ENCODE measurements around the gene PSMA7. TPM values are rescaled to one million over a fixed set of nuclear protein-coding genes. Genes with fewer than 3 reads are reported as not detected.
A peak's percentile ranks its signal among the peaks of the same experiment; 100 is the strongest.

The PSMA7 gene
- total RNA-seq, 2 donors from 2014 or later = 284 to 315 TPM

GRCh38 chr20:62105592-62105991, 37.6 kb downstream of the PSMA7 start:
- no peaks in the 10 kb centered on the region for H3K4me1 Mint-ChIP-seq (ENCODE audit: low read depth in 2 of 2)
- peaks cover 8 to 10% of the 10 kb centered on the region in 2 donors for H3K27me3 Mint-ChIP-seq
- ATAC-seq (no peak), DNase-seq (ENCODE audit: low spot score) (no peak)
- H3K27ac Mint-ChIP-seq = no peak overlapping the region
- H3K9me3 Mint-ChIP-seq = peaks cover 23% of the 10 kb centered on the region
- no peak overlapping the region for H3K4me3 Mint-ChIP-seq
- peaks cover 43% of the 10 kb centered on the region for H3K36me3 Mint-ChIP-seq

- Mint-ChIP-seq H3K9me3 (peaks cover 19% of the 10 kb centered on the region), H3K27me3 (peaks cover 8 to 10% of the 10 kb centered on the region in 2 donors), H3K36me3 (peaks cover 43% of the 10 kb centered on the region), H3K4me1 (ENCODE audit: low read depth in 2 of 2) (no peaks in the 10 kb centered on the region), H3K4me3 (no peak overlapping the region), H3K27ac (no peak overlapping the region)
- no peak for DNase-seq (ENCODE audit: low spot score)
- ATAC-seq = no peak
These were observed 38.3 kb downstream of the PSMA7 start for GRCh38 chr20:62104791-62105345.

GRCh38 chr20:62104234-62104789, 38.9 kb downstream of the PSMA7 start:
- Mint-ChIP-seq H3K27me3 (peaks cover 10% of the 10 kb centered on the region in 2 donors), H3K27ac (no peak overlapping the region), H3K9me3 (peaks cover 17% of the 10 kb centered on the region), H3K4me1 (ENCODE audit: low read depth in 2 of 2) (no peaks in the 10 kb centered on the region), H3K36me3 (peaks cover 40% of the 10 kb centered on the region), H3K4me3 (no peak overlapping the region)
- DNase-seq (ENCODE audit: low spot score) = no peak
- ATAC-seq = no peak

- Mint-ChIP-seq H3K36me3 (peaks cover 34% of the 10 kb centered on the region), H3K9me3 (peaks cover 15% of the 10 kb centered on the region), H3K27ac (no peak overlapping the region), H3K4me1 (ENCODE audit: low read depth in 2 of 2) (no peaks in the 10 kb centered on the region), H3K27me3 (peaks cover 10% of the 10 kb centered on the region in 2 donors), H3K4me3 (no peak overlapping the region)
- ATAC-seq (no peak), DNase-seq (ENCODE audit: low spot score) (no peak)
These were observed 39.5 kb downstream of the PSMA7 start for GRCh38 chr20:62103508-62104233.

- H3K27me3 Mint-ChIP-seq = peaks cover 2 to 10% of the 10 kb centered on the region in 2 donors
- H3K27ac Mint-ChIP-seq = no peak overlapping the region
- H3K36me3 Mint-ChIP-seq = peaks cover 12% of the 10 kb centered on the region
- no peaks in the 10 kb centered on the region for H3K4me1 Mint-ChIP-seq (ENCODE audit: low read depth in 2 of 2)
- H3K4me3 Mint-ChIP-seq = no peak overlapping the region
- ATAC-seq (no peak), DNase-seq (ENCODE audit: low spot score) (no peak)
- peaks cover 6% of the 10 kb centered on the region for H3K9me3 Mint-ChIP-seq
These were observed 42.1 kb downstream of the PSMA7 start for GRCh38 chr20:62101078-62101477.

- no peak overlapping the region for H3K27ac Mint-ChIP-seq
- no peak overlapping the region for H3K4me3 Mint-ChIP-seq
- H3K36me3 Mint-ChIP-seq = no peaks in the 10 kb centered on the region
- DNase-seq (ENCODE audit: low spot score) (no peak), ATAC-seq (no peak)
- H3K27me3 Mint-ChIP-seq = peaks cover 0 to 2% of the 10 kb centered on the region in 2 donors
- H3K9me3 Mint-ChIP-seq = no peaks in the 10 kb centered on the region
- H3K4me1 Mint-ChIP-seq (ENCODE audit: low read depth in 2 of 2) = no peaks in the 10 kb centered on the region
These were observed 45.2 kb downstream of the PSMA7 start for GRCh38 chr20:62097881-62098407.

GRCh38 chr20:62096421-62097380, 46.5 kb downstream of the PSMA7 start:
- Mint-ChIP-seq H3K27ac (no peak overlapping the region), H3K9me3 (no peaks in the 10 kb centered on the region), H3K4me1 (ENCODE audit: low read depth in 2 of 2) (no peaks in the 10 kb centered on the region), H3K4me3 (no peak overlapping the region), H3K36me3 (no peaks in the 10 kb centered on the region), H3K27me3 (peaks cover 6 to 7% of the 10 kb centered on the region in 2 donors)
- DNase-seq (ENCODE audit: low spot score) = no peak
- ATAC-seq = no peak

- H3K9me3 Mint-ChIP-seq = no peaks in the 10 kb centered on the region
- no peak overlapping the region for H3K4me3 Mint-ChIP-seq
- H3K27me3 Mint-ChIP-seq = peaks cover 10 to 11% of the 10 kb centered on the region in 2 donors
- no peaks in the 10 kb centered on the region for H3K36me3 Mint-ChIP-seq
- no peak overlapping the region for H3K27ac Mint-ChIP-seq
- no peak for DNase-seq (ENCODE audit: low spot score)
- H3K4me1 Mint-ChIP-seq (ENCODE audit: low read depth in 2 of 2) = no peaks in the 10 kb centered on the region
- no peak for ATAC-seq
These were observed 53.8 kb downstream of the PSMA7 start for GRCh38 chr20:62089393-62089792.

- H3K4me3 Mint-ChIP-seq = no peak overlapping the region
- DNase-seq (ENCODE audit: low spot score) (no peak), ATAC-seq (peak in 1 of 2 donors; percentile 36)
- H3K27me3 Mint-ChIP-seq = peaks cover 10 to 11% of the 10 kb centered on the region in 2 donors
- no peaks in the 10 kb centered on the region for H3K36me3 Mint-ChIP-seq
- H3K4me1 Mint-ChIP-seq (ENCODE audit: low read depth in 2 of 2) = no peaks in the 10 kb centered on the region
- H3K27ac Mint-ChIP-seq = no peak overlapping the region
- no peaks in the 10 kb centered on the region for H3K9me3 Mint-ChIP-seq
These were observed 54.7 kb downstream of the PSMA7 start for GRCh38 chr20:62088258-62089127.

GRCh38 chr20:62087632-62088031, 55.6 kb downstream of the PSMA7 start:
- Mint-ChIP-seq H3K27ac (no peak overlapping the region), H3K27me3 (peaks cover 10 to 11% of the 10 kb centered on the region in 2 donors), H3K36me3 (no peaks in the 10 kb centered on the region), H3K9me3 (no peaks in the 10 kb centered on the region), H3K4me1 (ENCODE audit: low read depth in 2 of 2) (no peaks in the 10 kb centered on the region), H3K4me3 (no peak overlapping the region)
- ATAC-seq (peak; percentile 24 to 44), DNase-seq (ENCODE audit: low spot score) (no peak)

GRCh38 chr20:62087227-62087626, 56.0 kb downstream of the PSMA7 start:
- Mint-ChIP-seq H3K27ac (no peak overlapping the region), H3K9me3 (no peaks in the 10 kb centered on the region), H3K36me3 (no peaks in the 10 kb centered on the region), H3K27me3 (peaks cover 9 to 10% of the 10 kb centered on the region in 2 donors), H3K4me1 (ENCODE audit: low read depth in 2 of 2) (no peaks in the 10 kb centered on the region), H3K4me3 (no peak overlapping the region)
- DNase-seq (ENCODE audit: low spot score) = no peak
- peak in 1 of 2 donors; percentile 13 for ATAC-seq

Data from natural killer cell treated with Interleukin-12 subunit alpha and Interleukin-12 subunit beta and Interleukin-15 and Interleukin-18, amount 100 ng/mL, for 72 hours (primary cell).